Coronary artery (tissue), 2 donors: Measurements from ENCODE around the gene HACD1.
"Not testable (repeated sequence)": the region's sequence is repeated elsewhere in the genome, so short reads cannot be mapped to it uniquely, and the experiment has no call there.

Experiments used
- DNase-seq: peaks from one replicate; pipeline ENCODE4 v3.0.0-alpha.2; 2017; ENCODE audit warnings: low spot score
- H3K27ac ChIP-seq, 2 donors: fragments of 200-600 bp; sonication (generic); one replicate each; pipeline ENCODE4 v1.5.1; 2016 to 2019
- H3K4me3 ChIP-seq: fragments of 200-600 bp; sonication (generic); 2 replicates; pipeline ENCODE4 v1.5.1; 2016; ENCODE audit warnings: mild to moderate bottlenecking, moderate library complexity
- CTCF ChIP-seq: fragments of 200-600 bp; sonication (generic); IDR thresholded peaks from one replicate; pipeline ENCODE4 v1.5.1; 2019; ENCODE audit warnings: antibody characterized with exemption

HACD1 gene

GRCh38 chr10:17606547-17607040, 10.6 kb downstream of the HACD1 start:
- Histone ChIP-seq H3K27ac (no peak overlapping the region), H3K4me3 (no peak overlapping the region)
- TF ChIP-seq CTCF = no peak

GRCh38 chr10:17605936-17606335, 11.2 kb downstream of the HACD1 start:
- DNase-seq = no peak
- TF ChIP-seq CTCF = no peak

More at GRCh38 chr10:17606547-17607040, 10.6 kb downstream of the HACD1 start:
- DNase-seq = no peak

GRCh38 chr10:17599089-17599488, 18.1 kb downstream of the HACD1 start:
- no peak for TF ChIP-seq CTCF

More at GRCh38 chr10:17605936-17606335, 11.2 kb downstream of the HACD1 start:
- no peak overlapping the region for H3K27ac ChIP-seq
- H3K4me3 ChIP-seq = no peak overlapping the region

GRCh38 chr10:17597386-17597785, 19.8 kb downstream of the HACD1 start:
- H3K27ac ChIP-seq = no peak overlapping the region
- H3K4me3 ChIP-seq = no peak overlapping the region
- DNase-seq = no peak
- TF ChIP-seq CTCF = no peak

More at GRCh38 chr10:17599089-17599488, 18.1 kb downstream of the HACD1 start:
- H3K27ac ChIP-seq = no peak overlapping the region
- no peak for DNase-seq
- no peak overlapping the region for H3K4me3 ChIP-seq

- no peak for TF ChIP-seq CTCF
- no peak overlapping the region for H3K4me3 ChIP-seq
- DNase-seq = no peak
- no peak overlapping the region for H3K27ac ChIP-seq
These were observed 26.1 kb downstream of the HACD1 start for GRCh38 chr10:17590969-17591645.

GRCh38 chr10:17589316-17589715, 27.9 kb downstream of the HACD1 start:
- not testable (repeated sequence) for DNase-seq, H3K27ac ChIP-seq, H3K4me3 ChIP-seq

- Histone ChIP-seq H3K27ac (no peak overlapping the region), H3K4me3 (no peak overlapping the region)
- TF ChIP-seq CTCF = no peak
- no peak for DNase-seq
These were observed 28.8 kb downstream of the HACD1 start for GRCh38 chr10:17588420-17588819.

- not testable (repeated sequence) for DNase-seq, H3K4me3 ChIP-seq, H3K27ac ChIP-seq
These were observed 29.9 kb downstream of the HACD1 start for GRCh38 chr10:17587321-17587720.
